Activated effector memory CD4-positive, alpha-beta T cell treated with Interleukin-2 at 50 U/mL for 16 hours (primary cell): ENCODE data around the gene ELOA2.
"Not testable (repeated sequence)": the region's sequence is repeated elsewhere in the genome, so short reads cannot be mapped to it uniquely, and the experiment has no call there.

Experiments
- DNase-seq: peaks from one replicate; pipeline ENCODE4 v3.0.0-alpha.2; 2020

ELOA2 gene, protein sequence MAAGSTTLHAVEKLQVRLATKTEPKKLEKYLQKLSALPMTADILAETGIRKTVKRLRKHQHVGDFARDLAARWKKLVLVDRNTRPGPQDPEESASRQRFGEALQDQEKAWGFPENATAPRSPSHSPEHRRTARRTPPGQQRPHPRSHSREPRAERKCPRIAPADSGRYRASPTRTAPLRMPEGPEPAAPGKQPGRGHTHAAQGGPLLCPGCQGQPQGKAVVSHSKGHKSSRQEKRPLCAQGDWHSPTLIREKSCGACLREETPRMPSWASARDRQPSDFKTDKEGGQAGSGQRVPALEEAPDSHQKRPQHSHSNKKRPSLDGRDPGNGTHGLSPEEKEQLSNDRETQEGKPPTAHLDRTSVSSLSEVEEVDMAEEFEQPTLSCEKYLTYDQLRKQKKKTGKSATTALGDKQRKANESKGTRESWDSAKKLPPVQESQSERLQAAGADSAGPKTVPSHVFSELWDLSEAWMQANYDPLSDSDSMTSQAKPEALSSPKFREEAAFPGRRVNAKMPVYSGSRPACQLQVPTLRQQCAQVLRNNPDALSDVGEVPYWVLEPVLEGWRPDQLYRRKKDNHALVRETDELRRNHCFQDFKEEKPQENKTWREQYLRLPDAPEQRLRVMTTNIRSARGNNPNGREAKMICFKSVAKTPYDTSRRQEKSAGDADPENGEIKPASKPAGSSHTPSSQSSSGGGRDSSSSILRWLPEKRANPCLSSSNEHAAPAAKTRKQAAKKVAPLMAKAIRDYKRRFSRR

DNA sequence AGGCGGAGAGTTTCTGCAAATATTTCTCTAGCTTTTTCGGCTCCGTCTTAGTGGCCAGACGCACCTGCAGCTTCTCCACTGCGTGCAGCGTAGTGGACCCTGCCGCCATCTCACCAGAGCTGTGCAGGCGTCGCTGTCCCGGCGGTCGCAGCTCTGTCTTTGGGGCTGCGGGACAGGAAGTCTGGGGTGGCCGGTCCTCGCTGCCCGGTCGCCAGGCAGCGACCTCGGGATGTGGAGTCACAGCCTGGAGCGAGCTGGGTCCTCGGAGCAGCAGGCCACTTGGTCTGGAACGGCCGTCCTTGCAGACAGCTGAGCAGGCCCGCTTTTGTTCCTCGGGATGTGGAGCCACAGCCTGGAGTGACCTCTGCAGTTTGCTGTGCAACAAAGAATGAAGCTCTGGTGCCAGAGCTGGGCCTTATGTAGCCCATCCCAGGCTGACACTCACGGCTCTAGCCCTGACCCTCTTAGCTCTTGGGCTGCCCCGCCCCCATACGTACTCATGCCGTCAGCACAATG, at the start of gene ELOA2:
TSS of gene ELOA2 (minus strand) at position 466 of the 516 bp plus-strand sequence. CDS start at position 109, 357 bp downstream.
- no peak for DNase-seq

DNA sequence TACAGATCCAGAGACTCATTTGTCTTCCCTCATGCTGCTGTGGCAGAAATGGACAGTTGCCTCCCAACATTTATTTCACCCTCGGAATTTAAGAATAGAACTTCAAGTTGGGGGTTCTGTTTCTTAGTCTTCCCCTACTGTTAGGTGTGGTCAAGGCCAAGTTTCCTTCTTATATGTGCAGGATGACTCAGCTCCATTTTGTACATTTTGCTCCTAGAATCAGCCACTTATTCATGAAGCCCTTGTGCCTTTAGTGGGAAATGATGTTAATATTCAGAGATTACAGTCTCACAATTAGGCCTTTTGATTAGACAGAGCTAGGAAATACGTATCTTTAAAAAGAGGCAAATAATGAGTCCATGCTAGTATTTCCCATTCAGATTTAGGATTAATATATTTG, 46.2 kb upstream of the ELOA2 start:
- no peak for DNase-seq

DNA sequence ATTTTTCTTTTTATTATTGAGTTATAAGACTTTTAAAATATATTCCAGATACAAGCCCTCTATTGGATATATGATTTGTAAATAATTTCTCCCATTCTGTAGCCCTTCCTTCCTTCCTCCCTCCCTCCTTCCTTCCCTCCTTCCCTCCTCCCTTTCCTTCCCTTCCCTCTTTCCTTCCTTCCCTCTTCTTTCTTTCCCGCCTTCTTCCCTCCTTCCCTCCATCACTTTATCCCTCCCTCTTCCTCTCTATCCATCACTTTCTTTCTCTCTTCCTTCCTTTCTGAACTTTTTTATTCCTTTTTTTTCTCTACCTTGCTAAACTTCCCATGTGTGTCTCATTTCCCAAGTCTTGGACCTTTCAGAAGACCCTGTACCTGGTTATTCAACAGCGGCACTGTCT, 45.5 kb upstream of the ELOA2 start:
- no peak for DNase-seq

DNA sequence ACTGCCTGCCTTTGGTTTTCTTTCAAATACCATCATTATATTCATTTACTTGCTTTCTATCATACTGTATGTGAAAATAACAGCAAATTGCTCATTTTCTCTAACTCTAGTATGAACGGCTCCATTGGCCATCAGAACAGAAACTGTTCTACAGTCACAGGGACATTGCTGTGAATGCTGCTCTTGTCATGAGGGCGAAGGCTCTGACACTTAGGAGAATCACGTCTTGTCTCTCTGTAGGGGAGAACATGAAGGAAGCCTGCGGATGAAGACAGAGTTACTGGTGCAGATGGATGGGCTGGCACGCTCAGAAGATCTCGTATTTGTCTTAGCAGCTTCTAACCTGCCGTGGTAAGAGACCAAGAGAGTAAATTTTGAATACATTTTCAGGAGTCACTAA, 41.7 kb upstream of the ELOA2 start:
- no peak for DNase-seq

DNA sequence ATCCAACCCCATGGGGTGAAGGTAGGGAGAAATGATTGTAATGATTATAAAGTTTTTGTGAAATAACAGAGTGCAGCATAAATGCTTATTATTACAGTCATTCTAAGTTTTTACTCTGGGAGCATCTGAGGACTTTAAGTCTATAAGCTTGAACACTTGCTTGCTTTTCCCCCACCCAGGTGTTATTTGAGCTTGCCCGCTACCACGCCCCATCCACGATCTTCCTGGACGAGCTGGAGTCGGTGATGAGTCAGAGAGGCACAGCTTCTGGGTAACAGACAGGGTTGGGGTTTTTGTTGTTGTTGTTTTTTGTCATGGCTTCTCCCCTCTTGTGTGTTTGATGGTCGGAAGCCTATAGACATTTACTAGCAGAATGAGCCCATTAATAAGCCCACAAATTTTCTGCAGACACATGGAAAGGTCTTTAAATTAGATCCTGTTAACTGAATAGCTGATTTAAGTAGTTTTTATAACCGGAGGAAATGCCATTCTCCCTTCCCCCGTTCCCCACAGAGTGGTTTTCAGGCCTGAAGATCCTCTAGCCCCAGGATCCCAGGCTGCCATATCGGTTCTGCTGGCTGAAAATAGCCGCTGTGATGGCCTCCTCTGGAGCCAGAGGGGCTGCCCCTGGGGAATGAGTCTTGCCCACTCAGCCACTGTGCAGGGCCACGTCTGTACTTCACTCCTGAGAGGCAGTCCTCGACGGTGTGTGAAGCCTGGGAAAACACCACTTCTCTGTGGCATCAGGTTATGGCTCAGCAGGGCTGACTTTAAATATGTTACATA, 39.9 kb upstream of the ELOA2 start:
- DNase-seq, result no peak

DNA sequence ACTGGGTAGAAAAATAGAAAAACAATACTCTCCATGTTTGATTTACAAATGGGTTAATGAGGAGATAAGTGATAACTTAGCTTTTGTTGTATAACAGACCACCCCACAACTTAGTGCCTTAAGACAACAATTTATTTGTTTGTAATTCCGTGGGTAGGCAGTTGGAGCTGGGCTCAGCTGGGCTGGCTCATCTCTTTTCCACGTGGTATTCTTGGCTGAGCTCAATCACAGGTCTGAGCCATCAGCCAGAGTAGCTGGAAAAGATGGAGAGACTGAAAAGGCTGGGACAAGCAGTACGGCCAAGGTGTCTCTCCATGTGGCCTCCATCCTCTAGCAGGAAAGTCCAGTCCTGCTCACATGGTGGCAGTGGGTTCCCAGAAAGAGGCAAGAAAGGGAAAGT, 32.2 kb upstream of the ELOA2 start:
- DNase-seq, result no peak

DNA sequence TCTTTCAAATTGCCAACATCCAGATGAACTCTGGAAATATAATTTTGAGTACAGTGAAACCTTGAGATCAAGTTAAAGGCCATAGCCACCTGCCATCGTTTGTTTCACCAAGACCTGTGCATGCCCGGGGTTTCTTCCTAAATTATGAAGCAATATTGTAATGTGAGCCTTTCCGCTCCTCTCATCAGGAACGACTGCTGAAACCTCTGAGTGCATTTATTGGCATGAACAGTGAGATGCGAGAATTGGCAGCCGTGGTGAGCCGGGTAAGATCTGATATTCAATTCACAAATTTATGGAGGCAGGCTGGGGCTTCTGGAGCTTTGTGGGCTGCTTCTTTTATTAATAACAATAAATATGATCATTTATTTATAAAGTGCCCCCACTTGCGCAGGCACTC, 27.7 kb upstream of the ELOA2 start:
- DNase-seq, result no peak

DNA sequence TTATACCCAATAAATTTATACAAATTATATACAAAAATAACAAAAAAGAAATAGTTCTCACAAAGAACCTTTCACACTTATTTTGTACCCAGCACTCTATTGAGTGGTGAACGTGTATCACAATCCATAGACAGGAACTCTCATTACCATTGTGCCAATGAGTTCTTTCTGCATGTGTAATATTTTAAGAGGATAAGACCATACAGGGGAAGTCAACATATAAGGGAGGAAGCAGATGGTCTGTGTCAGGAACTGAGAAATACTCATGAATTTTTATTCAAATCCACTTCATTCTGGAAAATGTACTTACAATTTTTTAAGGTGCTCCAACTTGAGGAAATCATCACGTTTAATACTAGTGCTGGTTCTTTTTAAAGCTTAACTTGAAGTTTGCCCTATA, 27.1 kb upstream of the ELOA2 start:
- no peak for DNase-seq

DNA sequence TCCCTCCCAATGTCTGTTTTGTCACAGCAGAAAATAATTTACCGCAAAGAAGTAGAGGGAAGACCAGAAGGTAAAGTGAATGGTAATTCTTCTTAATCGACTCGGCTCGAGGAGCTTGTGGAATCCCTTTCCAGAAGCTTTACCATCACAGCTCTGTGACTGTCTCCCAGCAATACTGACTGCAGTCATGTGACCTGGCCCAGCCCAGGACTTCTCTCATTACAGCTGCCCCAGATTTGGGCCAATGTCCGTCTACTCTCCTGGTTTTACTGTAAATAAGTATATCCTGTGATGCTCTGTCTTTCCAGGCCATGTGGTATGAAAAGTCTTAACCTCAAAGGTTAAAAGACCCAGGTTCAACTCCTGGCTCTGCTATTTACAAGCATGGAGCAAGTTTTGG, 18.9 kb upstream of the ELOA2 start:
- no peak for DNase-seq

DNA sequence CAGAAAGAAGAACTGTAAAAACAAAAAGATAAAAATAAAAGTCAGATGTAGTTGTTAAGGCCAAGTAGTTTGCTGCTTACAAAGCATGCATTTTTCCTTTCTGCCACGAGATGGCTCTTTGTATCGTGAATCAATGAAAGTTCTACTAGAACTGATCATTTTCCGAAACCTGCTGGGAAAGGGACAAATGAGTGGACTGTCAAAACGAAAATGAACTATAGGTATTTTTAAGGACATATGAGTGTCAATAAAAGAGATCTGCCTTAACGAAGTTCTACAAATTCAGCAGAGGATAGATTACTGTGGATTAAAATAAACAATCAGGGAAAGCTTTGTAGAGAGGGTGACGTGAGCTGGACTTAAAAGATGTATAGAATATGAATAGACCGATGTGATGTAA, 15.0 kb upstream of the ELOA2 start:
- no peak for DNase-seq

DNA sequence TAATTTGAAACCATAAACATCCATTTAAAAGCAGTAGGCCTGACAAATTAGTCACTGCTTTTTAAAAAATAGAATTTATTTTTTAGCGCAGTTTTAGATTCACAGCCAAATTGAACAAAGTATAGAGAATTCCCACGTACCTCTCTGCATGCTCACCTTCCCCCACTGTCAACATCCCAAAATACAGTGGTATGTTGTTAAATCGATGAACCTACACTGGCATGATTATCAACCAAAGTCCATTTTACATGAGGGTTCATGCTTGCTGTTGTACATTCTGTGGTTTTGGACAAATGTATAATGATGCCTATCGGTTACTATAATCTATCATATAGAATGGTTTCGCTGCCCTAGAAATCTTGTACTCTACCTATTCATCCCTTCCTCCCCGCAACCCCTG, 5.6 kb upstream of the ELOA2 start:
- no peak for DNase-seq

DNA sequence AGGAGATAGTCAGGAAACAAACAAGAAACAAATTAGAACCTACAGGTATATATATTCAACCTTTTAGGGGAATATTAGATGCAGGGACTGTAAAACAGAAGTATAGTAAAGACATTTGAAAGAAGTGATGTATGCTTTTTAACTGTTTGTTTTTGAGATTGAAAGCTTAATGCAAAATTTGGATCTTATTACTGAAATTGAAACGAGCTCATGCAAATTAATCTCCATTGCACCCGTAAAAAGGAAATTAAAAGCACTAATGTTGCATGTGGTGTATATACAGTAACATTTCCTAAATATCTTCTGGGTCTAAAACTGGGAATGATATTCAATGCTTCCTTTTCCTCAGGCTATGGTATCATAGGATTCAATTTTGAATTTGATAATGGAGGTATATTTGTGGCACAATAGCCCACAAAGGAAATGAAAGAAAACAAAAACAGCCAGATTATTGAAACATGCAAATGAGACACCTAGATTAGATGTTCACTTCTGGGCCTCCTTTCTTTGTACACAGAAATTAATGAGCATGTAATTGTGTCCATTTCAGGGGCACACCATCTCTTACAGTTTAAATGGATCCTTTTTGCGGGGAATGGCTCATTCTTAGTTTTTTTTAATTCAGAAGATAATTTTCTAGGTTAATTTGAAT, 1.6 kb upstream of the ELOA2 start:
- DNase-seq, result no peak

DNA sequence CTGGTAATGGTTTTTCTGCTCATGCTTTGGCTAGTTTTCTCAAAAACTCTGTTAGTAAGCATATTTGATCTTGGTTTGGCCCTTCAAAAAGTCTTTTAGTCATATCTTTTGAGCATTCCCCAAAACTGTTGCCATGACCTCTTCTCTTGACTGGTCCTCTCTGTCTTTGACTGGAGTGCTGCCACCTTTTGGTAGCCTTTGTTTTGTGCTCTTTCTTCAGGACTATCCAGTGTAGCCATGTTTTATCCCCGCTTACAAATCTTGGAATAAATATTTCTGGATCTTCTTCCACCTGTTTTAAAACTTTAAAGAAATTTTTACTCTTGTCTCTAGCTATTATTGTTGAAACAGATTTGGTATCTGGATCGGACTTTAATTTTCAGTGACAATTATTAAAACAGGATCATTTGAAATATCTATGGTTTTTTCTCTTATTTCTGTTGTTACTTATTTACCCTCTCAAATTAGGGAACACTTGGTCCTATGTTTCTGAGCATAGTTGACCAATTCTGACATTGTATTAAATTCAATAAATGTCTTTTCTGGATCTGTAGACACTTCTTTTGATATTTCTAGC, 965 bp upstream of the ELOA2 start:
- DNase-seq, result no peak

DNA sequence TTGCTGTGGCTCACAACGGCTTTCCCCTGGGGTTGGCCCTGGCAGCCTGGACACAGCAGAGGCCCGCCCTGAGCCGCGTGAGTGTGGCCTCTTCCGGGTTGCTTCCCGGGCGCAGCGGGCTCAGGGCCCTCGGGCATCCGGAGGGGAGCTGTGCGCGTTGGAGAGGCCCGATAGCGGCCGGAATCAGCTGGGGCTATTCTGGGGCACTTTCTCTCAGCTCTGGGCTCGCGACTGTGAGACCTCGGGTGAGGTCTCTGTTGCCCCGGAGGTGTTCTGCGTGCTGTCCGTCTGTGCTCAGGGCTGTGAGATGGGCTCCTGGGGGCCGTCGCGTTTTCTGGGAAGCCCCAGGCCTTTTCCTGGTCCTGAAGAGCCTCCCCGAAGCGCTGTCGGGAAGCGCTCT, 830 bp downstream of the ELOA2 start:
- DNase-seq, result not testable (repeated sequence)

DNA sequence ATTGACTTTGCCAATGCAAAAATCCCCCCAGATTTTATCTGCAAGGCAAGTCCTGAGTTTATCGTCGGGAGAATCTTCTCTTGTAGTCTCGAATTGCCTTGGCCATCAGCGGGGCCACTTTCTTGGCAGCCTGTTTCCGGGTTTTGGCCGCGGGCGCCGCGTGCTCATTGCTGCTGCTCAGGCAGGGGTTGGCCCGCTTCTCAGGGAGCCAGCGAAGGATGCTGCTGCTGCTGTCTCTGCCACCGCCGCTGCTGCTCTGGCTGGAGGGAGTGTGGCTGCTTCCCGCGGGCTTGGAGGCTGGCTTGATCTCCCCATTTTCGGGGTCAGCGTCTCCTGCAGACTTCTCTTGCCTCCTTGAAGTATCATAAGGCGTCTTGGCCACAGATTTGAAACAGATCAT, 2.5 kb downstream of the ELOA2 start:
- no peak for DNase-seq

DNA sequence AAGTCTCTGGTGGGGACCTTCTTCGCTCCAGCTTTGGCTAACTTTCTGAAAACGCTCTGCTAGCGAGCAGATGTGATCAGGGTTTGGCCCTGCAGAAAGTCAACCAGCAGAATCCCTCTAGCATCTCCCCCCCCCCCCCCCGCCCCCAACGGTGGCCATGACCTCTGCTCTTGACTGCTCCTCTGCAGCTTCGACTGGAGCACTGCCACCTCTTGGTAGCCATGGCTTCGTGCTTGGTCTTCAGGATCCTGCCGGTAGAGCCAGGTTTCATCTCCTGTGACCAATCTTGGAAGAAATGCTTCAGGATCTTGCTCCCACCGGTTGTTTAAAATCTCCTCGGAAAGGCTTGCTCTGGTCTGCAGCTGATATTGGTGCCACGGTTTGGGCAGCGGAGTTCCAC, 4.5 kb downstream of the ELOA2 start:
- not testable (repeated sequence) for DNase-seq

DNA sequence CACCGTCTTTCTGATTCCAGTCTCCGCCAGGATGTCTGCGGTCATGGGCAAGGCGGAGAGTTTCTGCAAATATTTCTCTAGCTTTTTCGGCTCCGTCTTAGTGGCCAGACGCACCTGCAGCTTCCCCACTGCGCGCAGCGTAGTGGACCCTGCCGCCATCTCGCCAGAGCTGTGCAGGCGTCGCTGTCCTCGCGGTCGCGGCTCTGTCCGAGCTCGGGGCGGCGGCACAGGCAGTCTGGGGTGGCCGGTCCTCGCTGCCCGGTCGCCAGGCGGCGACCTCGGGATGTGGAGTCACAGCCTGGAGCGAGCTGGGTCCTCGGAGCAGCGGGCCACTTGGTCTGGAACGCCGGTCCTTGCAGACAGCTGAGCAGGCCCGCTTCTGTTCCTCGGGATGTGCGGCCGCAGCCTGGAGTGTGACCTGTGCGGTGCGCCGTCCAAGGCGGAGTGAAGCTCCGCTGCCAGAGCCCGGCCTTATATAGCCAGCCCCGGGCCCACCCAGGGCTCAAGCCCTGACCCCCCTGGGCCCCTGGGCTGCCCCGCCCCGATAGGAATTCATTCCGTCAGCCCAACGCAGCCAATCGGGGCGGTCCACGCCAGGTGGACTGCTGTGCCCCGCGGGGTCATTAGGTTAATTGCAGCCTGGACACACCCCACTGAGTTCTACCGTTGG, 5.6 kb downstream of the ELOA2 start:
- not testable (repeated sequence) for DNase-seq

DNA sequence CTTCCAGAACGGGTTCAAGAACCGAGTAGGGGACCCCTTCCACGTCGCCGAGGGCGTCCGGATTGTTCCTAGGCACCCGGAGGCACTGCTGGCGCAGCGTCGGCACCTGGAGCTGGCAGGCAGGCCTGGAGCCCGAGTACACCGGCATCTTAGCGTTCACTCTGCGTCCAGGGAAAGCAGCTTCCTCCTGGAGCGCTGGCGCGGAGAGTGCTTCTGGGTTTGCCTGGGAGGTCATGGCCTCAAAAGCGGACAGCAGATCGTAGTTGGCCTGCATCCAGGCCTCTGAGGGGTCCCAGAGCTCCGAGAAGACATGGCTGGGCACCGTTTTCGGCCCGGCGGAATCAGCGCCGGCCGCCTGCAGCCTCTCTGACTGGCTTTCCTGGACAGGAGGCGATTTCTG, 6.7 kb downstream of the ELOA2 start:
- DNase-seq, result not testable (repeated sequence)

DNA sequence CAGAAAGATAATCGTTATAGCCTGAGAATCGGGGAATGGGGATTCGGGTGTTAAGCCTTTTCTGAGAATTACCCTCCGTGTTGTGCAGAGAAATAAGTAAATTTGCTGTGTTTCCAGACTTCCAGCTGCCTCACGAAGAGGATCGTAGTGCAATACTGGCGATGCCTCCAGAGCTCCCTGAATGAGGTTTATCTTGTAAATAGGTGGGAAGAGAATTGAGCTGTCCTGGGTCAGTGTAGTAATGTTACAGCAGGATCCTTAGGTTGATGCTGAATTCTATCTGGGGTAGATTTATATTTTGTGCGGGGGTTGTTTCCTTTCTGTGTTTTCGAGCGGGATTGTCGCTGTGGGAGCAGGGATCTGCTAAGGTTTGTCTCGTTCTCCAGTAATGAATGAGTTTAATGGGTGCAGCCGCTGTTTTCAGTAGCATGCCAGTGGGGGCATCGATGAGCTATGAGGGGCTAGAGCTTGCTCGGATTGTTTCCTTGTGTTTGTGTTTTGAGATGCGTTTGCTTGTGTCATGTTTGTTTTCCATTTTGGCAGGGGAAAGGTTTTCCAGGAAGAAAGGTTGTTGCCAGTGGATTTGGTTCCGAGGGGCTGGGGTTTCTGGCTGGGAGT, 9.8 kb downstream of the ELOA2 start:
- not testable (repeated sequence) for DNase-seq

DNA sequence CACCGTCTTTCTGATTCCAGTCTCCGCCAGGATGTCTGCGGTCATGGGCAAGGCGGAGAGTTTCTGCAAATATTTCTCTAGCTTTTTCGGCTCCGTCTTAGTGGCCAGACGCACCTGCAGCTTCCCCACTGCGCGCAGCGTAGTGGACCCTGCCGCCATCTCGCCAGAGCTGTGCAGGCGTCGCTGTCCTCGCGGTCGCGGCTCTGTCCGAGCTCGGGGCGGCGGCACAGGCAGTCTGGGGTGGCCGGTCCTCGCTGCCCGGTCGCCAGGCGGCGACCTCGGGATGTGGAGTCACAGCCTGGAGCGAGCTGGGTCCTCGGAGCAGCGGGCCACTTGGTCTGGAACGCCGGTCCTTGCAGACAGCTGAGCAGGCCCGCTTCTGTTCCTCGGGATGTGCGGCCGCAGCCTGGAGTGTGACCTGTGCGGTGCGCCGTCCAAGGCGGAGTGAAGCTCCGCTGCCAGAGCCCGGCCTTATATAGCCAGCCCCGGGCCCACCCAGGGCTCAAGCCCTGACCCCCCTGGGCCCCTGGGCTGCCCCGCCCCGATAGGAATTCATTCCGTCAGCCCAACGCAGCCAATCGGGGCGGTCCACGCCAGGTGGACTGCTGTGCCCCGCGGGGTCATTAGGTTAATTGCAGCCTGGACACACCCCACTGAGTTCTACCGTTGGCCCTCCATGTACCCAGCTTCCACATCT, 11.5 kb downstream of the ELOA2 start:
- DNase-seq, result not testable (repeated sequence)

DNA sequence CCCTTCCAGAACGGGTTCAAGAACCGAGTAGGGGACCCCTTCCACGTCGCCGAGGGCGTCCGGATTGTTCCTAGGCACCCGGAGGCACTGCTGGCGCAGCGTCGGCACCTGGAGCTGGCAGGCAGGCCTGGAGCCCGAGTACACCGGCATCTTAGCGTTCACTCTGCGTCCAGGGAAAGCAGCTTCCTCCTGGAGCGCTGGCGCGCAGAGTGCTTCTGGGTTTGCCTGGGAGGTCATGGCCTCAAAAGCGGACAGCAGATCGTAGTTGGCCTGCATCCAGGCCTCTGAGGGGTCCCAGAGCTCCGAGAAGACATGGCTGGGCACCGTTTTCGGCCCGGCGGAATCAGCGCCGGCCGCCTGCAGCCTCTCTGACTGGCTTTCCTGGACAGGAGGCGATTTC, 12.6 kb downstream of the ELOA2 start:
- DNase-seq, result not testable (repeated sequence)
